Transverse colon (tissue), 4 donors: Measurements from ENCODE around the gene MEF2D.

Experiments used
- CTCF ChIP-seq, 5 experiments: fragments of 200-600 bp in 3 of 5; fragments of 450-650 bp in 2 of 5; sonication (generic) in 3 of 5; IDR thresholded peaks; 1 replicate in 2 of 5; 2 replicates in 3 of 5; pipeline ENCODE4 v1.5.1; 2016 to 2017; ENCODE audit warnings: antibody characterized with exemption in 5 of 5, inconsistent platforms in 3 of 5, mild to moderate bottlenecking in 2 of 5, moderate library complexity in 1 of 5
- POLR2AphosphoS5 ChIP-seq, 3 donors: sonication (generic); formaldehyde crosslinking; IDR thresholded peaks; one replicate each; pipeline ENCODE4 v1.6.1; 2016; ENCODE audit warnings: antibody characterized with exemption in 3 of 3

GRCh38 chr1:156445789-156446263, 54.7 kb downstream of the MEF2D start:
- TF ChIP-seq CTCF (IDR thresholded peaks at IDR 0.05) (peak; percentile 93 to 97 (median 95)), POLR2AphosphoS5 (IDR thresholded peaks at IDR 0.05) (no peak)
